ENCODE data around the gene CCN5. TPM values are rescaled to one million over a fixed set of nuclear protein-coding genes. Genes with fewer than 3 reads are reported as not detected.

The CCN5 gene
- polyA plus RNA-seq, 1 donor, result 0.09 TPM

- H3K9me3 ChIP-seq (ENCODE audit: control insufficient read depth, low read depth, low read length), result no peaks in the 10 kb centered on the region
- peaks cover 9% of the 10 kb centered on the region for H3K27me3 ChIP-seq (ENCODE audit: control insufficient read depth, insufficient read depth, low read length)
- no peaks in the 10 kb centered on the region for H3K4me1 ChIP-seq (ENCODE audit: control insufficient read depth, insufficient read depth, low read length)
- H3K27ac ChIP-seq (ENCODE audit: low read length), result no peak overlapping the region
- no peak overlapping the region for H3K4me3 ChIP-seq (ENCODE audit: low read length)
- WGBS (ENCODE audit: insufficient coverage, low lambda C conversion rate), result no CpG with 5 or more reads among the region's 9 CpGs
- DNase-seq, result no peak
- no peaks in the 10 kb centered on the region for H3K36me3 ChIP-seq (ENCODE audit: control insufficient read depth, insufficient read depth, low read length)
Observed at GRCh38 chr20:44703956-44704488, 11.1 kb upstream of the CCN5 start.

GRCh38 chr20:44704551-44704971 is 10.6 kb upstream of the CCN5 start:
- no CpG with 5 or more reads among the region's 4 CpGs for WGBS (ENCODE audit: insufficient coverage, low lambda C conversion rate)
- DNase-seq, result no peak
- Histone ChIP-seq H3K27ac (ENCODE audit: low read length) (no peak overlapping the region), H3K4me3 (ENCODE audit: low read length) (no peak overlapping the region), H3K9me3 (ENCODE audit: control insufficient read depth, low read depth, low read length) (no peaks in the 10 kb centered on the region), H3K4me1 (ENCODE audit: control insufficient read depth, insufficient read depth, low read length) (no peaks in the 10 kb centered on the region), H3K27me3 (ENCODE audit: control insufficient read depth, insufficient read depth, low read length) (peaks cover 9% of the 10 kb centered on the region), H3K36me3 (ENCODE audit: control insufficient read depth, insufficient read depth, low read length) (no peaks in the 10 kb centered on the region)

DNA sequence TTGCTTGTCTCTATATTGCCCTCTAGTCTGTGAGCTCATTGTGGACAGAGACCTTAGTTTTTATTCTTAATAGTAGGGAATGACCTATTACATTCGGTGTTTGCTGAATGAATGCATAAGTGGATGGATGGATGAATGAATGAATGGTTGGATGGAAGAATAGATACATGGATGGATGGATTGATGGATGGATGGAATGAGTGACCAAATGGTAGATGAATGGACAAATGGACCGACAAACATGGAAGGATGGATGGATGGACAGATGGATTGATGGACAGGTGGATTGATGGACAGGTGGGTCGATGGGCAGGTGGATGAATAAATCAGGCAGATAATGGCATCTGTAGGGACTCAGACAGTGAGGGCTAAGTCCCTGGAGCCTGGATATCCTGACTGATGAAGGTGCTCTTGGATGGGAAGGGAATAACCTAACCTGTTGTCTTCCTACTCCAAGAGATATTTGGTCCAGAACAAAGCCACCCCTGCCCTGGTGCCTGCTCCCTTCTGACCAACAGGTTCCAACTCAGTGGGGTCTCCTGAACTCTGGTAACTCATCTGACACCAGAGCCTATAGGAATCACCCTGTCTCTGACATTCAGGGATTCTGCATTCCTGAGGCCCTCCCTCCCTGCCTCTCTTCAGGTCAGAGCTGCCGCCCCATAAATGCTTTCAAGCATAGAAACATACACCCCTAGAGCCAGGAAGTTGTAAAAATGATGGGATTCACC is 9.6 kb upstream of the CCN5 start:
- no peak for DNase-seq

GRCh38 chr20:44706301-44707017 is 8.7 kb upstream of the CCN5 start:
- Histone ChIP-seq H3K4me1 (ENCODE audit: control insufficient read depth, insufficient read depth, low read length) (no peaks in the 10 kb centered on the region), H3K4me3 (ENCODE audit: low read length) (no peak overlapping the region), H3K27ac (ENCODE audit: low read length) (no peak overlapping the region), H3K27me3 (ENCODE audit: control insufficient read depth, insufficient read depth, low read length) (peaks cover 6% of the 10 kb centered on the region), H3K9me3 (ENCODE audit: control insufficient read depth, low read depth, low read length) (no peaks in the 10 kb centered on the region), H3K36me3 (ENCODE audit: control insufficient read depth, insufficient read depth, low read length) (no peaks in the 10 kb centered on the region)
- WGBS (ENCODE audit: insufficient coverage, low lambda C conversion rate), result 60% methylated on average over 1 of the region's 10 CpGs
- no peak for DNase-seq

More for the DNA sequence above, 9.6 kb upstream of the CCN5 start:
- no peaks in the 10 kb centered on the region for H3K4me1 ChIP-seq (ENCODE audit: control insufficient read depth, insufficient read depth, low read length)
- H3K27me3 ChIP-seq (ENCODE audit: control insufficient read depth, insufficient read depth, low read length), result peaks cover 9% of the 10 kb centered on the region
- H3K4me3 ChIP-seq (ENCODE audit: low read length), result no peak overlapping the region
- no peak overlapping the region for H3K27ac ChIP-seq (ENCODE audit: low read length)
- no peaks in the 10 kb centered on the region for H3K36me3 ChIP-seq (ENCODE audit: control insufficient read depth, insufficient read depth, low read length)
- H3K9me3 ChIP-seq (ENCODE audit: control insufficient read depth, low read depth, low read length), result no peaks in the 10 kb centered on the region
- WGBS (ENCODE audit: insufficient coverage, low lambda C conversion rate), result 100% methylated on average over 1 of the region's 4 CpGs

DNA sequence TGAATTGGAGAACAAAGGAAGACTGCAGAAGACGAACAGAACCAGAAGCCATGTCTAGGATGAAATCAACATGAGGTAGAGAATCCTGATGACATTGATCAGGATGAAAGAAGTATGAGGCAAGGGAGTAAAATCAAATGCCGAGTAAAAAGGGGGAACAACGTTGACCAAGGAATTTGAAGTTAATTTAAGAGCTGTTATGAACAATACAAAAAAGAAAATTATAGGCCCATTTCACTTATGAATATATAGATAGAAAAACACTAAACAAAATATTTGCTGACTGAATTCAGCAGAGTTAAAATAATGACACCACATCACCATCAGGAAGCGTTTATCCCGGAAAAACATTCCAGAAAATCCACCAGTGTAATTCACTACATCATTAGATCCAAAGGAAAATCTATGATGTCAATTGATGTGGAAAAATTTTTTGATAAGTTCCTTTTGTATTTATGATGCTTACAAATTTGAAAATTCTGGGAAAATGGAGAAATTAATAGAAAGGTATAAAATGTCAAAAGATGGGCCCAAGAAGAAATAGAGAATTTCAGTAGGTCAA is 8.1 kb upstream of the CCN5 start:
- 80% methylated on average over 3 of the region's 5 CpGs for WGBS (ENCODE audit: insufficient coverage, low lambda C conversion rate)
- Histone ChIP-seq H3K4me3 (ENCODE audit: low read length) (no peak overlapping the region), H3K9me3 (ENCODE audit: control insufficient read depth, low read depth, low read length) (no peaks in the 10 kb centered on the region), H3K4me1 (ENCODE audit: control insufficient read depth, insufficient read depth, low read length) (no peaks in the 10 kb centered on the region), H3K27me3 (ENCODE audit: control insufficient read depth, insufficient read depth, low read length) (peaks cover 6% of the 10 kb centered on the region), H3K36me3 (ENCODE audit: control insufficient read depth, insufficient read depth, low read length) (no peaks in the 10 kb centered on the region), H3K27ac (ENCODE audit: low read length) (no peak overlapping the region)
- no peak for DNase-seq

DNA sequence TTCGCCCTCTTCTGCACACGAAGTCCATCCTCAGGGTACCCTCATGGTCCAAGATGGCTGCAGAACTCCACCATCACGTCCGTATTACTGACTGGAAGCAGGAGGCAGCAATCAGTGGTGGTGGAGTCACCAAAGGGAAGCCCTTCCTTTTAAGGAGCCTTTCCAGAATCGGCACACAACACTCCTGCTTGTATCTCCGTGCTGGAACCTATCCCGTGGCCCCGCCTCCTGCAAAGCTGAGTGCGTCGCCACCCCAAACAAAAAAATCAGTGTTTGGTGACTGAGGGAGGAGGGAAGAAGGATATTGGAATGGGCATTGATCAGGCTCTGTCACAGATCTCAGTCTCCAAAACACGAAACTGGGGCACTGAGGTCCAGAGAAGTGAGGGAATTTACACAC is 5.8 kb upstream of the CCN5 start:
- peaks cover 6% of the 10 kb centered on the region for H3K27me3 ChIP-seq (ENCODE audit: control insufficient read depth, insufficient read depth, low read length)
- H3K36me3 ChIP-seq (ENCODE audit: control insufficient read depth, insufficient read depth, low read length), result no peaks in the 10 kb centered on the region
- H3K27ac ChIP-seq (ENCODE audit: low read length), result no peak overlapping the region
- no peaks in the 10 kb centered on the region for H3K9me3 ChIP-seq (ENCODE audit: control insufficient read depth, low read depth, low read length)
- no peak overlapping the region for H3K4me3 ChIP-seq (ENCODE audit: low read length)
- no CpG with 5 or more reads among the region's 11 CpGs for WGBS (ENCODE audit: insufficient coverage, low lambda C conversion rate)
- DNase-seq, result no peak
- no peaks in the 10 kb centered on the region for H3K4me1 ChIP-seq (ENCODE audit: control insufficient read depth, insufficient read depth, low read length)

DNA sequence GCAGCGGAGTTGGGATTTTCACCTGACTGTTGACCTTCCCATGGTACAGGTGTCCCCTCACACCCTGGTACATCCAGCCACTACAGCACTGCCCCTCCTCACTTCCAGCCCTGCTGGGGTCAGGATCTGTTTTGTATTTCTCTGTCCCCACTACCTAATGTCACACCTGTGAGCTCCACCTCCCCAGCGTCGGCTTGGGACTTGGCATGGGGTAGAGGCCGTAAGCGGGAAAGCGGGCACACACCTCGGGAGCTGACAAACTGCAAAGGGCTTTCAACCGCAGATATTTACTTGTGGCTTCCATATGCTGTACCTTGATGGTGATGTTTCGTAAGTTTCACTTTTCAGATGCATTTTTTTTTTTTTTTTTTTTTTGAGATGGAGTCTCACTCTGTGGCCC is 5.4 kb upstream of the CCN5 start:
- H3K4me3 ChIP-seq (ENCODE audit: low read length), result no peak overlapping the region
- DNase-seq, result no peak
- H3K9me3 ChIP-seq (ENCODE audit: control insufficient read depth, low read depth, low read length), result no peaks in the 10 kb centered on the region
- peaks cover 6% of the 10 kb centered on the region for H3K27me3 ChIP-seq (ENCODE audit: control insufficient read depth, insufficient read depth, low read length)
- no peaks in the 10 kb centered on the region for H3K4me1 ChIP-seq (ENCODE audit: control insufficient read depth, insufficient read depth, low read length)
- H3K36me3 ChIP-seq (ENCODE audit: control insufficient read depth, insufficient read depth, low read length), result no peaks in the 10 kb centered on the region
- WGBS (ENCODE audit: insufficient coverage, low lambda C conversion rate), result no CpG with 5 or more reads among the region's 9 CpGs
- no peak overlapping the region for H3K27ac ChIP-seq (ENCODE audit: low read length)

DNA sequence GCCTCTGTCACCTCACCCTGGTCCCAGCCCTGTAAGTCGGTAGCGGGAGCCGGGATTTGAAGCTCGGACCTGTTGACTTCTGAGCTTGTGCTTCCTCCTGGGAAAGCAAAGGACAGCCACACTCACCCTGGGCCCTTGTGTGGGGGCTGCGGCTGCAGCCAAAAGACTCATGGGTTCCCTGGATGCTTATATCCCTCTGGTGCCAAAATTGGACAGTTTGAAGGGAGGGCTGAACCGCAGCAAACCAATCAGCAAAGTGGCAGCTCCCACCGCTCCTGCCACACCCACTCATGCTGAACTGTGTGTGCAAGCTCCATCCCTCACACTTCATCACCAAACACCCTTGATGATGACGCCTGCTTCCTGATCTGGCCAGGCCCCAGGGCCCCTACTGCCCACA is 3.9 kb upstream of the CCN5 start:
- Histone ChIP-seq H3K4me1 (ENCODE audit: control insufficient read depth, insufficient read depth, low read length) (no peaks in the 10 kb centered on the region), H3K27me3 (ENCODE audit: control insufficient read depth, insufficient read depth, low read length) (peaks cover 5% of the 10 kb centered on the region), H3K27ac (ENCODE audit: low read length) (no peak overlapping the region), H3K9me3 (ENCODE audit: control insufficient read depth, low read depth, low read length) (no peaks in the 10 kb centered on the region), H3K36me3 (ENCODE audit: control insufficient read depth, insufficient read depth, low read length) (no peaks in the 10 kb centered on the region), H3K4me3 (ENCODE audit: low read length) (no peak overlapping the region)
- WGBS (ENCODE audit: insufficient coverage, low lambda C conversion rate), result 80% methylated on average over 1 of the region's 8 CpGs
- DNase-seq, result no peak

DNA sequence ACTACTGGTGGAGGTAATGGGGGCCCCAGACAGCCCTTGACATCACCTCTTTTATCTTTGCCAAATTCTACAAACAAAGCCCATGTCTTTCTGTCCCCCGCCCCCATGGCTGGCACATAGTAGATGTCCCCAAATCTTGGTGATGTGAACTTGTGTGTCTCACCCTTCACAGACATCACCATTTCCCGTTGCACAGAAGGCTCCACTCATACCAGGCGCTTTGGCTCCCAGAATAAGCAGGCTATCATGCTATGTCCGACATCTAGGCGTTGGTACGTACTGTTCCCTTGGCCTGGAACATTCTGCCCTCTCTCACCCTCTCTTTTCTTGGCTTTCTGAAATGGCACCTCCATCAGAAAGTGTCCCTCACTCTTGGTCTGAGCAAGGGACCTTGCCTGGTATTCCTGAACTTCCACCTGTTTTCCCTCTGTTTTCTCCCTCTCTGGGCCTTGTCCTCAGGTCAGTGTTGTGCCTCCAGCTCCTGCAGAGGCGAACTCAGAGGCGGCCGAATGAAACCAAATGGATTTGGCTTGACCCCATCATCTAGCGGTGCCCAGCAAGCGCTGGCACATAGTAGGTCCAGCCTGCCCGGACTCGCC is 968 bp upstream of the CCN5 start:
- no peak overlapping the region for H3K27ac ChIP-seq (ENCODE audit: low read length)
- DNase-seq, result no peak
- 90% methylated on average over 5 of the region's 13 CpGs for WGBS (ENCODE audit: insufficient coverage, low lambda C conversion rate)

More for the DNA sequence above, 968 bp upstream of the CCN5 start:
- no peaks in the 10 kb centered on the region for H3K9me3 ChIP-seq (ENCODE audit: control insufficient read depth, low read depth, low read length)
- H3K36me3 ChIP-seq (ENCODE audit: control insufficient read depth, insufficient read depth, low read length), result no peaks in the 10 kb centered on the region
- H3K27me3 ChIP-seq (ENCODE audit: control insufficient read depth, insufficient read depth, low read length), result no peaks in the 10 kb centered on the region
- no peak overlapping the region for H3K4me3 ChIP-seq (ENCODE audit: low read length)
- H3K4me1 ChIP-seq (ENCODE audit: control insufficient read depth, insufficient read depth, low read length), result no peaks in the 10 kb centered on the region

Measured in large intestine (tissue), 3 donors.